GM21528 (cell line): ENCODE measurements around the gene GPR160.
A peak's percentile ranks its signal among the peaks of the same experiment; 100 is the strongest.

Experiments used
- ATAC-seq: cut with Tn5 transposase; IDR thresholded peaks from one replicate; pipeline ENCODE4 v1.9.1; 2021; ENCODE audit warnings: mild to moderate bottlenecking, moderate library complexity; ENCODE audit not compliant: unreplicated experiment, low FRiP score

Gene GPR160

DNA sequence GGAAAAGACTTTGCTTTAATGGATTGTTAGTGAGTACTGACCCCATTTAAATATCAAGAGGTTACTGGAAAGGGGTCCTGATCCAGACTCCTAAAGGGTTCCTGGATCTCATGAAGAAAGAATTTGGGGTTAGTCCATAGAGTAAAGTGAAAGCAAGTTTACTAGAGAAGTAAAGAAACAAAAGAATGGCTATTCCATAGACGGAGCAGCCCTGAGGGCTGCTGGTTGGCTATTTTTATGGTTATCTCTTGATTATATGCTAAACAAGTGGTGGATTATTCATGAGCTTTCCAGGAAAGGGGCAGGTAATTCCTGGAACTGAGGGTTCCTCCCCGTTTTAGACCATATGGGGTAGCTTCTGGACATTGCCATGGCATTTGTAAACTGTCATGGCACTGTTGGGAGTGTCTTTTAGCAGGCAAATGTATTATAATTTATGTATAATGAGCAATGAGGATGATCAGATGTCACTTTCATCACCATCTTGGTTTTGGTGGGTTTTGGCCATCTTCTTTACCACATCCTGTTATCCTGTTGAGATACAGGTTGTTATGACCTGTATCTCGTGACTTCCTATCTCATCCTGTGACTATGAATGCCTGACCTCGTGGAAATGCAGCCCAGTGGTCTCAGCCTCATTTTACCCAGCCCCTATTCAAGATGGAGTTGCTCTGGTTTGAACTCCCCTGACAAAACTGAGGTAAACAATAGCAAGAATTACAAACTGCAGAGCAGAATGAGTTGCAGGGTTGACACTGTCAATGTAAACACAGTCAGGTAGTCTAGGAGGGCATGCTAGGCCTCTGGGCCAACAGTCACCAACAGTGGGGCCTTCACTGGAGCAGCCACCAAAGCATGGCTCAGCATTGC is 10.3 kb upstream of the GPR160 start:
- ATAC-seq, result no peak

DNA sequence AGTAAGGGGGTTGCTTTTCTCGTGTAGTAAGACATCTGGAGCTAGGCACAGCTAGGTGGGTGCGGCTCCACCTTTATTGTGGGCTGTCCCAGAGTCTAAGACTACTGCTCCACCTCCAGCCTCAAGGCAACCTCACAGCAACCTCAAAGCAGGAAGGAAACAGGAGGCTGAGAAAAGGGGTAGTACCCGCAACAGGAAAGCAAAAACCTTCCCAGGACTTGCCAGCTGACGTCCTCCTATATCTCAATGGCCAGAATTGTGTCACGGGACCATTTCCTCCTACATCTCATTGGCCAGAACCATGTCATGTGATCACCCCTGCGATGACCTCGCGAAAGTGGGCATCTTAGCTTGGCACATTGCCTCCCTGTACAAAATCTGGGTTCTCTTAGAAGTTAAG is 4.3 kb upstream of the GPR160 start:
- ATAC-seq, result no peak

DNA sequence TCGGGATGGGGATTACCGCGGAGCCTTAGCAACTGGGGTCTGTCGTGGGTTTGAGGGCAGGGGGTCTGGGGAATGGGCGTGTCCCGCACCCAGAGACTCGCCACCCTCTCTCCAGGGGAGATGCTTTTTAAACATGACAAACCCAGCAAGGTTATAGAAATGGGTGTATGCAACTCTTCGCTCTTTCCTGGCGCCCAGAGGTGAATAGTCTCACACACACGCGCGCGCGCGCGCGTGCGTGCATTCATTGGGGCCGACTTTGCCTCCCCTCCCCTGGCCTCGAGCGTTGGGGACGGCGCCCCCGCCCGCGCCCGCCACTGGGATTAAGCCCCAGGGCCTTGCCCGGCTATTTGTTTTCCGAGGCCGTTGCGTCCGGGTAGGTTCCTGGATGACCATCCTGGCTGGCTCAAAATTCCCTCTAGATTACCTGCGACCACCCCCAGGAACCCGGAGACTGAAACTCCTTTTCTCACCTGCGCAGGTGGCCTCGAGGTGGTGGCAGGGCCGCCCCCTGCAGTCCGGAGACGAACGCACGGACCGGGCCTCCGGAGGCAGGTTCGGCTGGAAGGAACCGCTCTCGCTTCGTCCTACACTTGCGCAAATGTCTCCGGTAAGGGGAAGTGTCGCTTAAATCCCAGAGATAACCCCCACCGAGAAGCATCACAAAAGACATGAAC is 777 bp downstream of the GPR160 start:
- ATAC-seq, result peak; percentile 13

DNA sequence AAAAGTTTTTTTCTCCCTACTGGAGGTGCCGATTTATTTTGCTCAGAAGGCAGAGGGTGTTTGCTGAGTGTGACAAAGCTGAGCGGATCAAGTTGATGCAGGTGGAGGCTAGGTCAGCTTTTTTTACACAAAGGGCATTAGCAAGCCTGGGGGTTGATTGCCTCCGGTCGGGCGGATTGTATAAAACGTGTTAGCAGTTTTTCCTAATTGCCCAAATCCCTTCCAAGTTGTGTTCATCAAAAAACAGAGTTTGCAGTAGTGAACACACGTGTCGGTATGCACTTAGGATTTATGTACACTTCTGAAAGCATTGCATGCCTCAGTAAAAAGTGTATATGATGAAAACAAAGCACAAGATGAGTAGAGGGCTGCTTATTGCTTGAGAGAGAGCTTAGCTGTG is 2.6 kb downstream of the GPR160 start:
- no peak for ATAC-seq

DNA sequence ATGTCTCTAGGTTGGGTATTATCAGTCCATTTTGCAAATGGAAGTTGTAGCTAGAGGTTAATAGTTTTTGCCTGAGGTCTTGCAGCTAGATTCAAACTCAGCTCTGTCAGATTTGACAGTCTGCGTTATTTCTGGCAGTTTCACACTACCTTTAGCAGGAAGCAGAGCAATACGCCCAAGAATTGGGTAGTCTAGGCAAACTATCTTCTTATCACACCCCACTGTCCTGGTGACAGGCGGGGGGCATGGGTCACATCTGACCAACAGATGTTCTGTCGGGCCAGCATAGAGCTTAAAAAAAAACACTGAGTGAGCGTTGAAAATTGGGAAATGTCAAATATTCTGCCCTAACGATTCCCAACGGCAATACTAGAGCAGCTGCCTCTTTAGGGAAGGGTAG is 5.7 kb downstream of the GPR160 start:
- ATAC-seq, result no peak

DNA sequence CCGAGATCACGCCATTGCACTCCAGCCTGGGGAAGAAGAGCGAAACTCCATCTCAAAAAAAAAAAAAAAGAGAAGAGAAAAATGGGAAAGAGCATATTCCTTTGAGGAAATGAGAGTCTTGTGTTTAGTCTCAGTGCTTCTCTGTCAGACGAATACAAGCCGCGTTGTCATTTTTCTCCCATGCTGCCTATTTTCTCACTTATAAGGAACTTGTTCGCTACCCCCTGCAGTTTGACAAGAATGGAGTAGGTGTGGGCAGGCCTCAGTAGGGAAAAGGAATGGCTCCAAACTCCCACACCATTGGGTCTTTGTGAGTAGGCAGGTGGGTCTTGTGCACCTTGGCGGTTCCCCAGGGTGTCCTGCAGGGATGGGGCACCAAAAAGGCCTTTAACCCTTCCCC is 6.5 kb downstream of the GPR160 start:
- no peak for ATAC-seq

DNA sequence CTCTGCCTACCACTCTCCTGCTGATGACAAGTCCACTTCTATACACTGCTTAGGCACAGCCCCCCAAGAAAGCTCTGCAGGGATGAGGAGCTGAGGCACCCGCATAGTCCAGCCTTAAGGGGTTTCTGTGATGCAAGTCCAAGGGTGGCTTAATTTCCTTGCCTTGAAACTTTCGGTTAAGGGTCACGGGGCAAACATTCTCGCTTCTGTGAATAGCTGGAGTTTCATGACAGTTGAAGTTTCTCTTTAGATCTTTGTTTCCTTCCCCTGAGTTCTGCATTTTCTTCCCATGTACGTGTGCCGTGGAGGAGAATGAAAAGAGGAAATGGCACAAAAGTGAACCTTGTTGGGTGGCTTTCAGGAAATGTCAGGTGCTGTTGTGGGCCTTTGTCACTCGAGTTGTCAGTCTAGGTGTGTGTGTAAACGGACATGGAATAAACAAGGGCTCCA is 7.0 kb downstream of the GPR160 start:
- ATAC-seq, result peak; percentile 78

DNA sequence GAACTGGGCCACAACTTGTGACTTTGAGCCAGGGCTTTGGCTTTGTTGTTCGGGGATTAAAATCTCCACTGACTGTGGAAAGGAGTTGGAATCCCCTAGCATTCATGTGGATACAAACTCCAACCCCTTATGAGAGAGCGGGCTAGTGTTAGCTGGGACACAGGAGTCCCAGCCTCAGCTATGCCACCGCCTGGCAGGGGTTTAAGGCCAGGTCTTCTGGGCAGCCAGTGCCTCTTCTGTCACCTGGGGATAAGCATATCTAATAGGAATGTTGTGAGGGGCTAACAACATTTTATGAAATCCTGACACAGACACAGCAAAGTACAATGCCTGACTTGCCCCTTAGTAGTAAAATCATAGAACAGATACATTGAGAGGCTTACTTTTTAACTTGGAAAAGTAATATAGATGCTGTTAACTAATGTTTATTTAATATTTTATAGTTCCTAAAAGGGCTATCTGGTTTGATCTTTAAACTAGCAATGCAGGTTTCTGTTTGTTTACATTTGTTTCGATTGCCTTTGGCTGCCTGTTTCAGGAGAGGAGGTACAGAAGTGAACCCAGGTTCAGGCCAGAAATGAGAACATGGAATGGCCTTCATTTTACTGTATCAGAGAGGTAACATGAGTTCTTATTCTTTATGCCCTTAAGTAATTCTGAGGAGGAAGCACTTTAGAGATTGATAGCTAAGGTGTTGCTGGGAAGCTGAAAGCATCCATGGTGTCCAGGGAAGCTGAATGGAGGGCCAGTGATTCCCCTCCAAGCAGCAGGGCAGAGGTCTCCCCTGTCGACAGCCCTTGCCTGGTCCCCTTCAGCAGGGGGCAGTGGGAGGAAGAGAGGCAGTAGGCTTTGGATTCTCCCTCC is 8.7 kb downstream of the GPR160 start:
- ATAC-seq, result no peak

DNA sequence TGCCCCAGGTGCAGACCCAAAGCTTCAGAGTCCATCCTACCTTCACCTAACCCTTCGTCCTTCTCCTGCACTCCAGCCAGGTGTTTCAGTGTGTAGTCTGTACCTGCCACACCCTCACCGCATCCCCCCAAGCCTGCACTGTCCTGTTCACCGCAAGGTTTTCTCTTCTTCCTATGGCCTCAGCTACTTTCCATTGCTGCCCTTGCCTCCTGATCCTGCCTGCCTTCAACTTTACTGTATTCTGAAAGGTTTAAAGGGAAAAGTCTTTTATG is 9.3 kb downstream of the GPR160 start:
- no peak for ATAC-seq

DNA sequence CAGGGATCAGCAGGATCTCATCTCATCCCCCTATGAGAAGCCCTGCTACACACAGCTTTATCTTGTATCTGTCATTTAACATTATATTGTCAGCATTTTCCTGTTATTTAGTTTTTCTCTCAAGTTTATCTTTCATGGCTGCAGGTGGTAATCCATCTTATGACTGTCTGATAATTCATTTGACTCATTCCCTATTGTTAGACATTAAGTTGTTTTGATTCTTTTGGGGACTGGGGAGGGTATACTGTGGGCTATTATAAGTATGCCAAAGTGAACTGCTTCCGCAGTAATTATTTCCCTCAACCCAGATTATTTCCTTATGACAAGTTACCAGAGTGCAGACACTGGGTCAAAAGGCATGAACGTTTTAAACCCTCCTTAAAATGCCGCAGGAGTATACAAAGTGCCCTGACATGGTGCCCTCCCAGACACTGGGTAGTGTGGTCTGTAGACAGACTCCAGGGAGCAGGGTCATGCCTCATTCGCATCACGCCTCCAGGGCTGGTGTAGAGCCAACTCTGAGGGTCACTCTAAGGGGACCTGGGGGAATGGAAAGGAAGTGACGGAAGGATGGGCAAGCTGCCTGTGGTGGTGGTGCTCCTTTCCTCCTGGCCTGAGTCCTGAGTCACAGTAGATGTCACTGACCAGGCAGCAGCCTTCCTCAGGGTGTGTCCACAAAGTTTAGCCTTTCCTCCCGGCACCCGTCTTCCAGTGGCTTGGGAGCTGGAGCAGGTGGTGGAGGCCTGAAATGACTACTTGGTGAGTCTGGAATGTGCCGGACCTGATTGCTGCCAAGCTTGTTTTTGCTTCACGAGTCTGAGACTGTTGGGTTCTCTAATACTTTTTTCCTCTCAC is 11.6 kb downstream of the GPR160 start:
- ATAC-seq, result no peak

DNA sequence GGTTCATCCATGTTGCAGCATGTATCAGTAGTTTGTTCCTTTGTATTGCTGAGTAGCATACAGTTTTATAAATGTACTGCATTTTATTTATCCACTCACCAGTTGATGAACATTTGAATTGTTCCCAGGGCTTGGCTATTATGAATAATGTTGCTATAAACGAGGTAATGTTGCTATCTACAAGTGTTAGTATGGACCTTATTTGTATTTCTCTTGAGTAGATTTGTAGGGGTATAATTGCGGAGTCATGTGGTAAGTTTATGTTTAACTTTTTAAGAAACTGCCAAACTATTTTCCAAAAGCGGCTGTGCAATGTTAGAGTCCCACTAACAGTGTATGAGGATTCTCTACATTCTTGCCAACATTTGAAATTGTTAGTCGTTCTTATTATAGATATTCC is 13.0 kb downstream of the GPR160 start:
- no peak for ATAC-seq

DNA sequence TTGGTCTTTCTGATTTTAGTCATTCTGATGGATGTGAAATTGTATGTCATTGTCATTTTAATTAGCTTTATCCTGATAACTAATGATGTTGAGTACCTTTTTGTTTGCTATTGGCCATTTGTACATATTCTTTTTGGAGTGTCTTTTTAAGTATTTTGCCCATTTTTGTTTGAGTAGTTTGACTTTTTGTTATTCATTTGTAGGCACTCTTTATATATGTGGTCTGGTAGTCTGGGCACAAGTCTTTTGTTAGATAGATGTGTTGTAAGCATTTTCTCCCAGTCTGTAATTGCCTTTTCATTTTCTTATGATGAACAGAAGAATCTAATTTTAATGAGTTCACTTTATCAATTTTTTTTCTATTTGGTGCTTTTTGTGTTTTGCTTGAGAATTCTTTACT is 14.6 kb downstream of the GPR160 start:
- ATAC-seq, result no peak

DNA sequence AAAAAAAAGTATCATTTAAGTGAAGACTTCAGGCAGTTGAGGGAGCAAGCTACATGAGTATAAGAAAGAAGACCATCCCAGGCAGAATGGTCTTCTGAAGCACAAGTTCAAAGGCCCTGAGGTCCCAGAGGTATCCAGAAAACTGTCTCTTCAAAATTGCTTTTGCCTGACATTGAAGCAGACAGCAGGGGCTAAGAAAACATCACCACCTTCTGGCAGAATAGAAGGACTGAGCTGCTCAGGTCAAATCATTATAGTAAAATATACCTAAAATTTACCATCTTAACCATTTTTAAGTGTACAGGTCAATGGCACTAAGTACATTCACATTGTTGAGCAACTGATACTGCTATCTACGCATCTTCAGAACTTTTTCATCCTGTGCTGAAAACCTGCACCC is 16.4 kb downstream of the GPR160 start:
- ATAC-seq, result no peak

DNA sequence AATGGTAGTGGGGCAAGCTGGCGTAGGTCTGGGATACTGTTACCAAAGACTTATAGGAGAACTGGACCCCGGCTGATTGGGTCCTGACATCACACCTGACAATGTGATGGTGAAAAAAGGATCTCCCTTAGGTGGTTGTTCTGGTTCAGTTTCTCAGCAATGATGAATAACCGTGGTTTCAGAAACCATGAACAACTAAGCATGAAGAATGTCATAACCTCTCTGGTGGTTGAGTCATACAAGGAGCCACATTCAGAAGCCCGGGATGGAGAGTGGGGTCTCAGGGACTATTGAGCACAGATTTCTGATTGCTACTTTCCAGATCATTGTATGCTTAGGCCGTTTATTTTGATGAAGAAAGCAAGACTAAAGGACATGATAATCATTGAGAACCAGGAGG is 17.4 kb downstream of the GPR160 start:
- peak; percentile 60 for ATAC-seq

DNA sequence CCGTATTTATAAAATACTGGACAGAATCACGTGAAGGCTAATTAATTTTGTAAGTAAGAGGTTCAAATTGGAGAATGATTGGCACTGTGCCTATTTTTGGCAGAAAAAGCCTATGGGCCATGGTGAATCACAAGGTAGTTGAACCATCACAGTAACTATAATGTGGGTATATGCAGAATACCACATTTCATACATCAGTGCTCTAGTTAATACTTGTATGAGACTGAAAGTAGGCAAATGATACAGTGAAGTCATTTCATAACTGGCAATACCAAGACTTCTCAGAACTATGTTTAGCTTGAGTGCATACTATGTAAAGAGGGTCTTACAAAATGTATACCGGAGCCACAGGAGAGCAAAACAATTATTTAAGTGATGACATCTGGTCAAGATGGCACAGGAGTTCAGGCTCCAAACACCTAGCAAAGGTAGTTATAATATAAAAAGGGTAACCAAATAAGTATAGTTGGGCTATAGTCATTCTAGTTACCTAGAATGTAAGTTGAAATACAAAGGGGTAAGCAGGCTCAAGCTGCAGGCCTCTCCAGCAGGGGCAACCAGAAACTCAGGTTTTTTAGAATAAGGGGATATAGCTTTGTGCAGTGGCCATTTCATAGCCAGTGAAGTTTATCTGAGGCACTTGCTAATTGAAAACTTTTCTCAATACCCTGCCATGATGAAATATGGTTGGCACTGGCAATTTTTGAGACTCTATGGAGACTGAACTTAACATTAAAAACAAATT is 19.1 kb downstream of the GPR160 start:
- peak; percentile 91 for ATAC-seq

DNA sequence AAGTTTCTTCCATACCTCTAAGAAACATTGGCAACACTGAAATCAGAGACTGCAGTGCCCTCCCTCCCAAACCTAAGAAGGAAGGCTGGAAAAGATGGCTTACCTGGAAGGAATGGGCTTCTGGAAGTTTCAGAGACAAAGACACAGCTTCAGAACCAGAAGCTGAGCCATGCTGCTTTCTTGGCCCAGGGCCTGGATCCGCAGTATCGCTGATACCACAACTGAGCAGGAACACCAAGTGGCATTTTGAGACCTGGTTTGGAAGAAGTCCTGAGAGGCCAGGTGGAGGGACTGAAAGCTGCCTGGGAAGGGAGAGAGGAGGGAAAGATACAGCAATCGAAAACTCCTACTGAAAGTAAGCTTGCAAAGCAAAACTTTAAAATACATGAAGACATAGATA is 19.8 kb downstream of the GPR160 start:
- ATAC-seq, result no peak

DNA sequence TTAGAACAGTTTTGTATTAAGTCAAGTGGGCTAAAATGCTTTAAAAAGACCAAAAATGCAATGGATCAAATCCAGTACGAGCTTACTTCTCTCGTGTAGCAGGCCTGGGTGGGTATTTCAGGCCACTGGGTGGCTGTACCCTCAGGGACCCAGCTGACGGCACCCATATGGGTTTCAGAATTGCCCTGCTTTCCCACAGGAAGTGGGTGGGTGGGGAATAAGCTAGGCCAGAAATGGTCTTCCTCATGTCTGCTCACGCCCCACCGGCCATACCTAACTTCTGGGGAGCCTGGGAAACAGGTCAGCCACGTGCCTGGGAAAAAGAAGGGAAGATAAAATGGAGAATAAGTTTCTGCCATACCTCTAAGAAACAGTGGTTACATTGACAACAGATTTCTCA is 20.3 kb downstream of the GPR160 start:
- ATAC-seq, result no peak

DNA sequence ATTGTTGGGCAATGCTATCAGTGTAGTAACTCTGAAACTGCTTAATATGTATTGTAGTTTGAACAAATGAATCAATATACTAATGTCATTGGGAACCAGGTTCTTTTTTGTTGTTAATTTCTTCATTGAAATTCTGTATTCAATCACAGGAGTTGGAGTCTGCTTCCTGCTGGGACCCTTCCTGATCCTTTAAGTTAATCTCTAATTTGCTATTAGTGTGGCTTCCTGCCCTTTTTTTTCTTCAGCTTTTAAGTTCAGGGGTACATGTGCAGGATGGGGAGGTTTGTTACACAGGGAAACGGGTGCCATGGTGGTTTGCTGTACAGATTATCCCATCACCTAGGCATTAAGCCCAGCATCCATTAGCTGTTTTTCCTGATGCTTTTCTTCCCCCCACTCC is 21.7 kb downstream of the GPR160 start:
- ATAC-seq, result no peak

DNA sequence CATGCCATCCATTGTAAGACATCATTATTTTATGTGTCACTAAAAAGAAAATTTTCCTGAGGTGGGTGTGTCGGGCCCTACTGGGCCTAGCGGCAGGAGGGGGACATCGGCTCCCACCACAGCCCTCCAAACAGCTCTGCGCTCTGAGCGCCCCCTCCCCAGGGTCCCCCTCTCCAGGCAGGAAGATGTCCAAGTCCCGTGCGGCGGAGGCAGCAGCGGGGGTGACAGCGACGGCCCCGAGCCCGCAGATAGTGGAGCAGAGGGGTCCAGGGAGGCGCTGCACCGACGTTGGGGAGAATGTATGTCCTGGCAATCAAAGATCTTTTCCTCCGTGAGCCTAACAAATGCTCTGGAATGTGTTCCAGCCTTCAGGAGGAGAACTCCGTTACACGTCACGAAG is 24.3 kb downstream of the GPR160 start:
- ATAC-seq, result no peak

DNA sequence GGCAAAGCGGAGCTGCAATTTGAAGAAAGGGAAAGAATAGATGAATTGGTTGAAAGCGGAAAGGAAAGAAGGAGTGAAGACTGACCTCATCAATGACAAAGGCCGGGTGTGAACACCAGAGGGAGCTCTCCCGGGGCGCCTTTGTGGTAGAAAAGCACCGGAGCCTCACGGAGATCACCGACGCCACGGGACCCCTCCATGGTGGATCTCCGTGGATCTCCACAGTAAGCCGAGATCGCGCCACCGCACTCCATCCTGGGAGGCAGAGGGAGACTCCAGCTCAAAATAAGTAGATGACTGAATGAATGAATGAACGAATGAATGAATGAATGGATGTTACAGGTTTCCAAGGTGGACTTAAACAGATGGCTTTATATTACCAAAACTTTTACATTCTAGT is 25.0 kb downstream of the GPR160 start:
- ATAC-seq, result no peak
